Sigmoid colon (tissue), 4 donors: Measurements from ENCODE around the gene OR5T1.

ENCODE experiments used
- POLR2AphosphoS5 ChIP-seq, 4 donors: sonication (generic); formaldehyde crosslinking; IDR thresholded peaks; one replicate each; pipeline ENCODE4 v1.6.1; 2017; ENCODE audit warnings: antibody characterized with exemption in 4 of 4
- TF ChIP-seq, protein P1 (sequence below), 4 experiments: fragments of 450-650 bp in 3 of 4; fragments of 200-600 bp in 1 of 4; IDR thresholded peaks; one replicate each; pipeline ENCODE4 v1.5.1; 2016 to 2019; ENCODE audit warnings: antibody characterized with exemption in 4 of 4, mild to moderate bottlenecking in 3 of 4, moderate library complexity in 2 of 4

DNA sequence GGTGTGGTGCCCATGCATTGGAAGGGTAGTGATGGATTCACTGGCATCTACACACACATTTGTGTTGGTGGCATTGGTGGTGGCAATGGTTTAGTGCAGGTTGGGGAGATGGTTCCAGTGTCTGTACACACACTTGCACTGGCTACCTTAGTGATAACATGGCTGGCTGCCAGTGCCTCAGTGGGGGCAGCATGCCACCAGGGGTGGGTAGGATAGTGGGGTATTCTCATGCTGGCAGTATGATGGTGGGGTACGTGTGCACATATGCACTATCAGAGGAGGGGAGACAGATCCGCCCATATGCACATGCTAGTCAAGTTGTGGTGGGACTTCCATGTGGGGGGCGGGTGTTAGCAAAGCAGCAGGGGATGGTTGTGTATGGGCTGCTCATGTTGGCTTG is 33.9 kb downstream of the OR5T1 start:
- TF ChIP-seq, protein P1, sequence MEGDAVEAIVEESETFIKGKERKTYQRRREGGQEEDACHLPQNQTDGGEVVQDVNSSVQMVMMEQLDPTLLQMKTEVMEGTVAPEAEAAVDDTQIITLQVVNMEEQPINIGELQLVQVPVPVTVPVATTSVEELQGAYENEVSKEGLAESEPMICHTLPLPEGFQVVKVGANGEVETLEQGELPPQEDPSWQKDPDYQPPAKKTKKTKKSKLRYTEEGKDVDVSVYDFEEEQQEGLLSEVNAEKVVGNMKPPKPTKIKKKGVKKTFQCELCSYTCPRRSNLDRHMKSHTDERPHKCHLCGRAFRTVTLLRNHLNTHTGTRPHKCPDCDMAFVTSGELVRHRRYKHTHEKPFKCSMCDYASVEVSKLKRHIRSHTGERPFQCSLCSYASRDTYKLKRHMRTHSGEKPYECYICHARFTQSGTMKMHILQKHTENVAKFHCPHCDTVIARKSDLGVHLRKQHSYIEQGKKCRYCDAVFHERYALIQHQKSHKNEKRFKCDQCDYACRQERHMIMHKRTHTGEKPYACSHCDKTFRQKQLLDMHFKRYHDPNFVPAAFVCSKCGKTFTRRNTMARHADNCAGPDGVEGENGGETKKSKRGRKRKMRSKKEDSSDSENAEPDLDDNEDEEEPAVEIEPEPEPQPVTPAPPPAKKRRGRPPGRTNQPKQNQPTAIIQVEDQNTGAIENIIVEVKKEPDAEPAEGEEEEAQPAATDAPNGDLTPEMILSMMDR (IDR thresholded peaks at IDR 0.05): no peak
- TF ChIP-seq POLR2AphosphoS5 (IDR thresholded peaks at IDR 0.05): no peak
